Measurements from ENCODE around the gene RSL1D1.

GRCh38 chr16:11805556-11805955, 45.8 kb downstream of the RSL1D1 start:
- no peak for TF ChIP-seq CTCF (IDR thresholded peaks at IDR 0.05; ENCODE audit: poor library complexity, severe bottlenecking)
- no peak for TF ChIP-seq EP300 (conservative IDR thresholded peaks at IDR 0.05; ENCODE audit: poor library complexity, severe bottlenecking)
- TF ChIP-seq EZH2 (IDR thresholded peaks at IDR 0.05; ENCODE audit: borderline replicate concordance, insufficient read depth, low read length, poor library complexity, severe bottlenecking), result no peak
